PFSK-1 (cell line): ENCODE data around the gene ATP13A3.

Experiments used
- FOXP2 ChIP-seq: optimal IDR thresholded peaks from 2 replicates; pipeline ENCODE3; 2011; ENCODE audit warnings: borderline replicate concordance, control low read depth, inconsistent platforms; ENCODE audit not compliant: insufficient read depth; ENCODE audit errors: extremely low read length, extremely low read depth
- POLR2AphosphoS5 ChIP-seq: IDR thresholded peaks from 2 replicates; pipeline ENCODE4 v1.6.1; 2012; ENCODE audit warnings: low read depth, mild to moderate bottlenecking, control low read depth, low read length, moderate library complexity
- REST ChIP-seq, 2 experiments: IDR thresholded peaks; 2 replicates each; pipeline versions ENCODE4 v1.6.1 to v1.8.0; 2011 to 2012; ENCODE audit warnings: low read depth in 2 of 2, low read length in 2 of 2, control low read depth in 1 of 2, inconsistent platforms in 1 of 2, mild to moderate bottlenecking in 1 of 2, moderate library complexity in 1 of 2; ENCODE audit not compliant: insufficient read depth in 1 of 2
- SIN3A ChIP-seq: IDR thresholded peaks from 2 replicates; pipeline ENCODE4 v1.6.1; 2012; ENCODE audit warnings: mild to moderate bottlenecking, low read length, moderate library complexity, borderline replicate concordance; ENCODE audit not compliant: insufficient read depth
- TAF1 ChIP-seq: IDR thresholded peaks from 2 replicates; pipeline ENCODE4 v1.6.1; 2012; ENCODE audit warnings: low read length, control low read depth, borderline replicate concordance; ENCODE audit not compliant: insufficient read depth

Gene ATP13A3

GRCh38 chr3:194481103-194481502 lies 5.7 kb downstream of the ATP13A3 start:
- TF ChIP-seq TAF1 = no peak
- TF ChIP-seq FOXP2 = no peak
- TF ChIP-seq POLR2AphosphoS5 = no peak
- no peak for TF ChIP-seq REST (IDR thresholded peaks at IDR 0.05; ENCODE audit: insufficient read depth in 1 of 2, low read depth in 2 of 2, low read length in 2 of 2)
- no peak for TF ChIP-seq SIN3A

- TF ChIP-seq POLR2AphosphoS5 (no peak), FOXP2 (no peak), REST (IDR thresholded peaks at IDR 0.05; ENCODE audit: insufficient read depth in 1 of 2, low read depth in 2 of 2, low read length in 2 of 2) (no peak), TAF1 (no peak), SIN3A (no peak)
Observed at GRCh38 chr3:194476784-194477183, 10.0 kb downstream of the ATP13A3 start.

GRCh38 chr3:194475978-194476377 lies 10.8 kb downstream of the ATP13A3 start:
- TF ChIP-seq SIN3A (no peak), FOXP2 (no peak), POLR2AphosphoS5 (no peak), REST (IDR thresholded peaks at IDR 0.05; ENCODE audit: insufficient read depth in 1 of 2, low read depth in 2 of 2, low read length in 2 of 2) (no peak), TAF1 (no peak)

GRCh38 chr3:194475138-194475932 lies 11.5 kb downstream of the ATP13A3 start:
- no peak for TF ChIP-seq SIN3A
- TF ChIP-seq TAF1 = no peak
- no peak for TF ChIP-seq FOXP2
- TF ChIP-seq REST (IDR thresholded peaks at IDR 0.05; ENCODE audit: insufficient read depth in 1 of 2, low read depth in 2 of 2, low read length in 2 of 2) = no peak
- no peak for TF ChIP-seq POLR2AphosphoS5
